ENCODE data around the gene SMPD2. TPM values are rescaled to one million over a fixed set of nuclear protein-coding genes. Genes with fewer than 3 reads are reported as not detected.

SMPD2 gene
- total RNA-seq, 1 experiment from 2014 or later: 8.2 TPM

GRCh38 chr6:109448615-109449014, 8.1 kb downstream of the SMPD2 start:
- BruUV-seq (replicated peaks): no TSS peak
- H3F3A ChIP-seq (ENCODE audit: insufficient read depth, low read depth): peaks cover 15% of the 10 kb centered on the region; the same call in 1 of the 2 replicates
- DNase-seq: no peak
- TF ChIP-seq EZH2 (IDR thresholded peaks at IDR 0.05; ENCODE audit: low read depth): no peak
- TF ChIP-seq, protein P1, sequence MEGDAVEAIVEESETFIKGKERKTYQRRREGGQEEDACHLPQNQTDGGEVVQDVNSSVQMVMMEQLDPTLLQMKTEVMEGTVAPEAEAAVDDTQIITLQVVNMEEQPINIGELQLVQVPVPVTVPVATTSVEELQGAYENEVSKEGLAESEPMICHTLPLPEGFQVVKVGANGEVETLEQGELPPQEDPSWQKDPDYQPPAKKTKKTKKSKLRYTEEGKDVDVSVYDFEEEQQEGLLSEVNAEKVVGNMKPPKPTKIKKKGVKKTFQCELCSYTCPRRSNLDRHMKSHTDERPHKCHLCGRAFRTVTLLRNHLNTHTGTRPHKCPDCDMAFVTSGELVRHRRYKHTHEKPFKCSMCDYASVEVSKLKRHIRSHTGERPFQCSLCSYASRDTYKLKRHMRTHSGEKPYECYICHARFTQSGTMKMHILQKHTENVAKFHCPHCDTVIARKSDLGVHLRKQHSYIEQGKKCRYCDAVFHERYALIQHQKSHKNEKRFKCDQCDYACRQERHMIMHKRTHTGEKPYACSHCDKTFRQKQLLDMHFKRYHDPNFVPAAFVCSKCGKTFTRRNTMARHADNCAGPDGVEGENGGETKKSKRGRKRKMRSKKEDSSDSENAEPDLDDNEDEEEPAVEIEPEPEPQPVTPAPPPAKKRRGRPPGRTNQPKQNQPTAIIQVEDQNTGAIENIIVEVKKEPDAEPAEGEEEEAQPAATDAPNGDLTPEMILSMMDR (conservative IDR thresholded peaks at IDR 0.05): no peak
- no peaks in the 10 kb centered on the region for H4K20me1 ChIP-seq (ENCODE audit: insufficient read depth)
- no peaks in the 10 kb centered on the region for H3K9me3 ChIP-seq (ENCODE audit: insufficient read depth, low read depth)
- no peak overlapping the region for H2AFZ ChIP-seq
- H3K4me1 ChIP-seq (replicated peaks; ENCODE audit: insufficient read depth): no peaks in the 10 kb centered on the region
- POLR2A ChIA-PET (ENCODE audit: unreplicated experiment): no interaction called here
- no peak overlapping the region for H3K4me3 ChIP-seq
- H3K27ac ChIP-seq: no peak overlapping the region
- H3K79me2 ChIP-seq (ENCODE audit: low read depth): no peaks in the 10 kb centered on the region
- H3K9me2 ChIP-seq (ENCODE audit: insufficient read depth): no peaks in the 10 kb centered on the region
- H3K4me2 ChIP-seq: no peak overlapping the region
- H3K36me3 ChIP-seq (ENCODE audit: low read depth): 0 out of 2 replicates have a peak, but pooled peaks cover 3% of the 10 kb centered on the region
- intact Hi-C loops (cut with micrococcal nuclease; ENCODE audit: unreplicated experiment): no loop called here
- CTCF ChIA-PET: no interaction called here
- no peaks in the 10 kb centered on the region for H3K27me3 ChIP-seq (ENCODE audit: insufficient read depth, low read depth)

DNA sequence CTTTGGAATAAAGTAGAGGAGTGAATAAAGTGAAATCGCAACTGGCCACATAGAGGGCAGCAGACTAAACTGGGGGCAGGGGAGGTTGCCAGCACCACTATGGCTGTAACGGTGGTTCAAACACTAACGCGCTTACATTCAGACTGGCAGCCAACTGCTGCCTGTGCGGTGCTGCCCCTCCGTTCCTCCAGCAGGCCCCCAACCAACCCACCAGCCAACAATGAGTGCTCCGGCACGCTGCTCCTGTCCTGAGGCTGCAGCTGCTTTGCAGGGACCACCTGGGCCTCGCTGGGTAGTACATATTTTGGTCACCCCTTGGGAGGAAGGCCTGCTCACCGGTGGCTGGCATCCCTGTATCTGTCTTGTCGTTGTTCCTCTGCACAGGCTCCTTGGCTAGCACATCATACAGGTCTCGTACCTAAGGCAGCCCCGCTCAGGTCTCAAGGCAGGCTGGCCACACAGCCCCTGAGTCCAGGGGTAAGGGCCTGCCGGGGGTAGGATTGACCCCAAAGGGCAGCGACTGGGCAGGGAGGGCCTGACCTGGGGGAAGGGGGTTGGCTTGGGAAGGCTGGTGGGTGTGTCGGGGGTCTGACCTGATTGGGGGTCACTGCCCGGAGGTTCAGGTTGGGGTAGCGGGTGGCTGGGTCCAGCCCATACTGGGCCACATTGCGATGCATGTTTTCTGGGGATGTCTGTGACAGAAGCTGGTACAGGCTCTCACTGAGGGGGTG, 8.7 kb downstream of the SMPD2 start:
- CTCF ChIA-PET: no interaction called here
- no peaks in the 10 kb centered on the region for H3K4me1 ChIP-seq (replicated peaks; ENCODE audit: insufficient read depth)
- DNase-seq: no peak
- H3K27me3 ChIP-seq (ENCODE audit: insufficient read depth, low read depth): no peaks in the 10 kb centered on the region
- H3K27ac ChIP-seq: no peak overlapping the region
- no peak overlapping the region for H3K4me2 ChIP-seq
- no peaks in the 10 kb centered on the region for H3K9me2 ChIP-seq (ENCODE audit: insufficient read depth)
- no peaks in the 10 kb centered on the region for H3K79me2 ChIP-seq (ENCODE audit: low read depth)
- no peaks in the 10 kb centered on the region for H4K20me1 ChIP-seq (ENCODE audit: insufficient read depth)
- peaks cover 18% of the 10 kb centered on the region; the same call in 1 of the 2 replicates for H3F3A ChIP-seq (ENCODE audit: insufficient read depth, low read depth)
- no peaks in the 10 kb centered on the region for H3K9me3 ChIP-seq (ENCODE audit: insufficient read depth, low read depth)
- intact Hi-C loops (cut with micrococcal nuclease; ENCODE audit: unreplicated experiment): no loop called here
- no peak for TF ChIP-seq EZH2 (IDR thresholded peaks at IDR 0.05; ENCODE audit: low read depth)
- TF ChIP-seq, protein P1 (conservative IDR thresholded peaks at IDR 0.05): no peak
- H2AFZ ChIP-seq: no peak overlapping the region
- H3K4me3 ChIP-seq: no peak overlapping the region
- 0 out of 2 replicates have a peak, but pooled peaks cover 2% of the 10 kb centered on the region for H3K36me3 ChIP-seq (ENCODE audit: low read depth)
- BruUV-seq (replicated peaks): no TSS peak
- POLR2A ChIA-PET (ENCODE audit: unreplicated experiment): no interaction called here

DNA sequence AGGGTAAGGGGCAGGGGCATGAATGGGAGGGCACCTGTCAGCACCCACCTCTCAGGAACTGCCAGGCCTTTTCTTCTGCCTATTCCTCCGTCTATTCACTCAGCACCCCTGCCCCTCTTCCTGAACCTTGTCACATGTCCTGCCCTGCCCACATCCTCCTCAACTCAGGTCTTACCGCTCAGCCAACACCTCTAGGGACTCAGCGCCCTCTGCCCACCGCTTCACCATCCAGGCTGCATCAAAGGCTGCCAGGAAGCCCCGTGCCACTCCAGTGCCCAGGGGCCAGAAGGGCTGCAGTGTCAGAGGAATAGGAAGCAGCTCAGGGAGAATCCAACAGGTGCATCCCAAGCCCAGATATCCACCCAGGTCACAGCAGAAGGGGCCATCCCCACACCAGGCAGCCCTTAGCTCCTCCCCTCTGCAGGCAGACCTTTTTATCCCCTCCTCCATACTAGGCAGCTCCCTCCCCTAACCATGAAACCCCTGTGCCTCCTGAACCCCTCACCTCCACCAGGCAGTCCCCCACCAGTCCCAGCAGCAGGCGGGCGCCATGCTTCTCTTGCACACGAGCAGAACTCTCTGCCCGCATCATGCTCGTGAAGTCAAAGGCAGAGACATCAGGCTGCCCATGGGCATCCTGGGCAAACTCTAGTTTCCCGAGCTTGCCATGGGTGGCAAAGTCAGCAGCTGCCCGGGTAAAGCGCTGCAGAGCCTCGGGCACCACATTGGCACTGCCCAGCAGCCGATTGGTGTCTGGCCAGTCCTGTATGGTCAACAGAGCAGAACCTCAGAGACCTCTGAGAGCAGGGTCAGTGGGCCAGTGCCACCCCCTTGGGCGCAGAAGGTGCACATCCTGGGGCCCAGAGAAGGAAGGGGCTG, 9.5 kb downstream of the SMPD2 start:
- H3K27ac ChIP-seq: no peak overlapping the region
- no peaks in the 10 kb centered on the region for H4K20me1 ChIP-seq (ENCODE audit: insufficient read depth)
- BruUV-seq (replicated peaks): no TSS peak
- no peaks in the 10 kb centered on the region for H3K36me3 ChIP-seq (ENCODE audit: low read depth)
- H2AFZ ChIP-seq: no peak overlapping the region
- no peak overlapping the region for H3K4me3 ChIP-seq
- no peaks in the 10 kb centered on the region for H3K9me2 ChIP-seq (ENCODE audit: insufficient read depth)
- no peaks in the 10 kb centered on the region for H3K79me2 ChIP-seq (ENCODE audit: low read depth)
- no peaks in the 10 kb centered on the region for H3K9me3 ChIP-seq (ENCODE audit: insufficient read depth, low read depth)
- TF ChIP-seq EZH2 (IDR thresholded peaks at IDR 0.05; ENCODE audit: low read depth): no peak
- TF ChIP-seq, protein P1 (conservative IDR thresholded peaks at IDR 0.05): no peak
- H3F3A ChIP-seq (ENCODE audit: insufficient read depth, low read depth): peaks cover 23% of the 10 kb centered on the region; the same call in 1 of the 2 replicates
- ChIA-PET CTCF (no interaction called here), POLR2A (ENCODE audit: unreplicated experiment) (interaction anchor here (0.5 kb wide), 1 partner anchor 589 kb away, joined by 3 read pairs; no protein-coding TSS in a partner anchor)
- no peaks in the 10 kb centered on the region for H3K27me3 ChIP-seq (ENCODE audit: insufficient read depth, low read depth)
- intact Hi-C loops (cut with micrococcal nuclease; ENCODE audit: unreplicated experiment): no loop called here
- H3K4me2 ChIP-seq: no peak overlapping the region
- no peak for DNase-seq
- H3K4me1 ChIP-seq (replicated peaks; ENCODE audit: insufficient read depth): no peaks in the 10 kb centered on the region; the same call in 1 of the 2 replicates

All from PC-9 (cell line).